ENCODE results near the gene HS1BP3. TPM values are rescaled to one million over a fixed set of nuclear protein-coding genes. Genes with fewer than 3 reads are reported as not detected.

The HS1BP3 gene
- total and polyA plus RNA-seq, 10 donors = 8.8 to 38.0 (median 25.9) TPM

DNA sequence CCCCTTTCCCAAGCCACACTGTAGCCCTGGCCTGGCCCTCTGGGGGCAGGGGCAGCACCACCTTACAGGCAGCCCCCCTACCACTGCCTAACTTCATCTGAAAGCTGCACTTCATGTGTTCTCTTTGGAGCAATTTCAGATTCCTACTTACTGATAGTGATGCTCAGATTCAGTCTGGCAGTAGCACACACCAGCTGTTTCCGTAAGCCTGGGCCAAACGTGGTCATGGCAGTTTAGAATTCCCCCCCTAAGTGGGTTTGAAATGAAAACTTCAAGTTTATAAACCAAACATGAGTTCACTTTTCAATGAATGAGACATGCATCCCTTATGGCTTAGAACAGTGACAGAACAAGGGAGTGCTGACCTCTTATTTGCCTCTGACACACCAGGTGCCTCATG is 45.5 kb upstream of the HS1BP3 start:
- 87 to 100% (median 94%) methylated on average over 2 of the region's 2 CpGs for WGBS, 5 donors
- intact Hi-C loops (cut with DNase I; ENCODE audit: low total_unique reads) = no loop called here
- TF ChIP-seq CTCF (IDR thresholded peaks at IDR 0.05 in 8 of 11, conservative IDR thresholded peaks at IDR 0.05 in 3 of 11) (no peak), POLR2AphosphoS5 (IDR thresholded peaks at IDR 0.05) (no peak), POLR2A (IDR thresholded peaks at IDR 0.05) (no peak)
- H3K4me3 ChIP-seq = no peak overlapping the region
- peaks cover 0 to 22% (median 17%) of the 10 kb centered on the region in 6 donors for H3K4me1 ChIP-seq
- DNase-seq = no peak
- H3K27ac ChIP-seq = no peak overlapping the region
- H3K36me3 ChIP-seq = peaks cover 0 to 75% (median 3%) of the 10 kb centered on the region in 6 donors
- no peaks in the 10 kb centered on the region for H3K27me3 ChIP-seq (replicated peaks in 1 of 7)
- no peaks in the 10 kb centered on the region for H3K9me3 ChIP-seq

DNA sequence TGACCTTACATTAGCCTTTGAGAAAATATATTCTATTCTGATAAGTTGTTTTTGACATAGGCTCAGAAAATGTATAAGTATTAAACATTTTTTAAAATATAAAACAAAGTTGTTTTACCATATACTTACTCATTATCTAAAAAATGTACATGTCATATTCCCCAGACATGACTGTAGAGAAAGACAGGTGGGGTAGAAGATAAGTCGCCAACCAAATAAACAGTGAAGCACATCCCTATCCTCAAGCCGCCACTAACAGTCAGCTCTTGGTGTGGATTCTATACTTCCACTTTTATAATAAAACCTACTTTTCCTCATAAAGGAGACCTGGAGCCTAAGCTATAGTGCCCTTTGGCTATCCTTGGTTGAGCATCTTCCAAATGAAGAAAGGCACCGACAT is 42.4 kb upstream of the HS1BP3 start:
- no peak for TF ChIP-seq CTCF (IDR thresholded peaks at IDR 0.05 in 8 of 11, conservative IDR thresholded peaks at IDR 0.05 in 3 of 11)
- TF ChIP-seq POLR2AphosphoS5 (IDR thresholded peaks at IDR 0.05) = no peak
- TF ChIP-seq POLR2A (IDR thresholded peaks at IDR 0.05) = no peak
- Histone ChIP-seq H3K36me3 (peaks cover 0 to 83% (median 5%) of the 10 kb centered on the region in 6 donors), H3K4me3 (no peak overlapping the region), H3K27me3 (replicated peaks in 1 of 7) (no peaks in the 10 kb centered on the region), H3K9me3 (peaks cover 0 to 6% (median 2%) of the 10 kb centered on the region in 8 donors), H3K27ac (no peak overlapping the region), H3K4me1 (peaks cover 0 to 2% (median 0%) of the 10 kb centered on the region in 6 donors)
- WGBS, 5 donors = 83 to 91% (median 86%) methylated on average over 3 of the region's 3 CpGs
- no peak for DNase-seq
- intact Hi-C loops (cut with DNase I; ENCODE audit: low total_unique reads) = no loop called here

DNA sequence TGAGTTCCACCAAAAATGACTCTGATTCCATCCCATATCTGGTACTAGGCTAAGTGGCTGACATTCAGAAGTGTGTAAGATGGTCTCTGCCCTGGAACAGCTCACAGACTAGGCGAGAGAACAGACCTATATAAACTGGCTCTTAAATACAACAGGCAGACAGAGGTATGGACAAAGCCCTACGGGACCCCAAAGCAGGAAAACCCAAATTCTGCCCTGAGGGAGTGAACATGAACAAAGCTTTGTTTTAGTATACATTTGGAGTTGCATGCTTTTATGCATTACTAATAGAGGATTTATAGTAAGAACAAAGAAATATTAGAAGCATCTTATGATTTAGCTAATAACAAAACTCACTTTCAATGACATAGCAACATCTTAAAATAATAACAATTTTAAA is 41.2 kb upstream of the HS1BP3 start:
- Histone ChIP-seq H3K36me3 (peaks cover 0 to 90% (median 8%) of the 10 kb centered on the region in 6 donors), H3K4me3 (no peak overlapping the region), H3K27me3 (replicated peaks in 1 of 7) (no peaks in the 10 kb centered on the region), H3K9me3 (peaks cover 0 to 6% (median 2%) of the 10 kb centered on the region in 8 donors), H3K27ac (no peak overlapping the region), H3K4me1 (no peaks in the 10 kb centered on the region)
- no peak for DNase-seq
- TF ChIP-seq CTCF (IDR thresholded peaks at IDR 0.05 in 8 of 11, conservative IDR thresholded peaks at IDR 0.05 in 3 of 11) (no peak), POLR2A (IDR thresholded peaks at IDR 0.05) (no peak), POLR2AphosphoS5 (IDR thresholded peaks at IDR 0.05) (no peak)
- intact Hi-C loops (cut with DNase I; ENCODE audit: low total_unique reads) = no loop called here
- 88 to 100% (median 96%) methylated on average over 2 of the region's 2 CpGs for WGBS, 5 donors

- intact Hi-C loops (cut with DNase I; ENCODE audit: low total_unique reads) = no loop called here
- Histone ChIP-seq H3K27me3 (replicated peaks in 1 of 7) (no peaks in the 10 kb centered on the region), H3K36me3 (peaks cover 0 to 92% (median 15%) of the 10 kb centered on the region in 6 donors), H3K27ac (no peak overlapping the region), H3K4me1 (no peaks in the 10 kb centered on the region), H3K9me3 (peaks cover 0 to 6% (median 2%) of the 10 kb centered on the region in 8 donors), H3K4me3 (no peak overlapping the region)
- DNase-seq = no peak
- TF ChIP-seq POLR2A (IDR thresholded peaks at IDR 0.05) = no peak
- no peak for TF ChIP-seq CTCF (IDR thresholded peaks at IDR 0.05 in 8 of 11, conservative IDR thresholded peaks at IDR 0.05 in 3 of 11)
- TF ChIP-seq POLR2AphosphoS5 (IDR thresholded peaks at IDR 0.05) = no peak
- 88 to 92% (median 91%) methylated on average over 6 of the region's 6 CpGs for WGBS, 5 donors
These were observed 40.3 kb upstream of the HS1BP3 start for GRCh38 chr2:20691076-20691734.

Measured in spleen (tissue), 11 donors.